Thyroid gland (tissue), 4 donors: ENCODE measurements around the gene FNBP1.
"Not testable (repeated sequence)": the region's sequence is repeated elsewhere in the genome, so short reads cannot be mapped to it uniquely, and the experiment has no call there.

Experiments used
- POLR2A ChIP-seq, 2 donors: fragments of 450-650 bp; IDR thresholded peaks; one replicate each; pipeline ENCODE4 v1.6.1; 2017; ENCODE audit warnings: antibody characterized with exemption in 2 of 2, mild to moderate bottlenecking in 2 of 2, moderate library complexity in 1 of 2
- TF ChIP-seq, protein P1 (sequence below), 6 experiments: fragments of 200-600 bp in 3 of 6; fragments of 450-650 bp in 3 of 6; sonication (generic) in 3 of 6; IDR thresholded peaks; one replicate each; pipeline ENCODE4 v1.5.1; 2016 to 2019; ENCODE audit warnings: antibody characterized with exemption in 6 of 6, mild to moderate bottlenecking in 2 of 6, inconsistent platforms in 1 of 6, moderate library complexity in 1 of 6

DNA sequence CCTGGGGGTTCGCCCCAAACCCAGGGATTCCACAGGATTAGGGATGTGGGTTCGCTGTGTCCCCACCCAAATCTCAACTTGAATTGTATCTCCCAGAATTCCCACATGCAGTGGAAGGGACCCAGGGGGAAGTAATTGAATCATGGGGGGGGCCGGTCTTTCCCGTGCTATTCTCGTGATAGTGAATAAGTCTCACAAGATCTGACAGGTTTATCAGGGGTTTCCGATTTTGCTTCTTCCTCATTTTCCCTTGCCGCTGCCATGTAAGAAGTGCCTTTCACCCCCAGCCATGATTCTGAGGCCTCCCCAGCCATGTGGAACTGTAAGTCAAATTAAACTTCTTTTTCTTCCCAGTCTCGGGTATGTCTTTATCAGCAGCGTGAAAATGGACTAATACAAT lies 58.4 kb downstream of the FNBP1 start:
- TF ChIP-seq, protein P1, sequence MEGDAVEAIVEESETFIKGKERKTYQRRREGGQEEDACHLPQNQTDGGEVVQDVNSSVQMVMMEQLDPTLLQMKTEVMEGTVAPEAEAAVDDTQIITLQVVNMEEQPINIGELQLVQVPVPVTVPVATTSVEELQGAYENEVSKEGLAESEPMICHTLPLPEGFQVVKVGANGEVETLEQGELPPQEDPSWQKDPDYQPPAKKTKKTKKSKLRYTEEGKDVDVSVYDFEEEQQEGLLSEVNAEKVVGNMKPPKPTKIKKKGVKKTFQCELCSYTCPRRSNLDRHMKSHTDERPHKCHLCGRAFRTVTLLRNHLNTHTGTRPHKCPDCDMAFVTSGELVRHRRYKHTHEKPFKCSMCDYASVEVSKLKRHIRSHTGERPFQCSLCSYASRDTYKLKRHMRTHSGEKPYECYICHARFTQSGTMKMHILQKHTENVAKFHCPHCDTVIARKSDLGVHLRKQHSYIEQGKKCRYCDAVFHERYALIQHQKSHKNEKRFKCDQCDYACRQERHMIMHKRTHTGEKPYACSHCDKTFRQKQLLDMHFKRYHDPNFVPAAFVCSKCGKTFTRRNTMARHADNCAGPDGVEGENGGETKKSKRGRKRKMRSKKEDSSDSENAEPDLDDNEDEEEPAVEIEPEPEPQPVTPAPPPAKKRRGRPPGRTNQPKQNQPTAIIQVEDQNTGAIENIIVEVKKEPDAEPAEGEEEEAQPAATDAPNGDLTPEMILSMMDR (IDR thresholded peaks at IDR 0.05), result not testable (repeated sequence)
- not testable (repeated sequence) for TF ChIP-seq POLR2A (IDR thresholded peaks at IDR 0.05)
